ENCODE results near the gene TPD52L2. TPM values are rescaled to one million over a fixed set of nuclear protein-coding genes. Genes with fewer than 3 reads are reported as not detected.
A peak's percentile ranks its signal among the peaks of the same experiment; 100 is the strongest.

The TPD52L2 gene
- total and polyA plus RNA-seq, 5 donors from 2014 or later: 33.7 to 72.1 (median 69.8) TPM

DNA sequence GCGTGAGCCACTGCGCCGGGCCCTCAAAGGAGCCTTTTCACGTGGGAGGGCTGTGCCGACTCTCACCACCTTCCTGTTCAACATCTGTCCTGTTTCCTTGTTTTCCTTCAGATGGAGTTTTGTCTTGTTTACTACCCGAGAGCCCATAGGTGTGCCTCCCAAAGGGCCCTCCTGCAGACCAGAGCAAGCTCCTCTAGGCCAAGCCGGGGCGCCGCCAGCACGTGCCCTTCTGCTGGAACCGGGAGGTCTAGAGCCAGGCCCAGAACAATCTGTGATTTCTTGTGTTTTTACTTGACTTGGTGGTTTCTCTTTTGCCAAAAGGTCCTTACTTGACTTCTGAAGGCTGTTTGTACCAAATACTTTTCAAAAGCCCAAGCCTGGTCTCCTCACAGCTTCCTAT, 21.9 kb downstream of the TPD52L2 start:
- H3K9me3 ChIP-seq (ENCODE audit: control insufficient read depth in 2 of 2, low read length in 2 of 2): no peaks in the 10 kb centered on the region
- H3K36me3 ChIP-seq (ENCODE audit: control insufficient read depth, insufficient read depth, low read length): peaks cover 60% of the 10 kb centered on the region
- DNase-seq (no peak), ATAC-seq (ENCODE audit: low read depth in 2 of 2) (no peak)
- H3K4me1 ChIP-seq (ENCODE audit: control insufficient read depth, insufficient read depth, low read length, poor library complexity, severe bottlenecking): no peaks in the 10 kb centered on the region
- H3K4me3 ChIP-seq (ENCODE audit: low read depth, low read length): no peak overlapping the region
- H3K27ac ChIP-seq (ENCODE audit: insufficient read depth, low read length, poor library complexity, severe bottlenecking): no peak overlapping the region
- H3K36me3 Mint-ChIP-seq: peaks cover 19% of the 10 kb centered on the region
- no peaks in the 10 kb centered on the region for H3K9me3 Mint-ChIP-seq
- no peaks in the 10 kb centered on the region for H3K27me3 ChIP-seq (ENCODE audit: control insufficient read depth, insufficient read depth, low read length)
- no peak overlapping the region for H3K4me3 Mint-ChIP-seq
- no peak overlapping the region for H3K27ac Mint-ChIP-seq
- H3K27me3 Mint-ChIP-seq: no peaks in the 10 kb centered on the region
- peaks cover 0 to 2% (median 0%) of the 10 kb centered on the region in 4 donors for H3K4me1 Mint-ChIP-seq

- no peak overlapping the region for H3K27ac Mint-ChIP-seq
Observed at GRCh38 chr20:63889241-63890200, 24.5 kb downstream of the TPD52L2 start.

DNA sequence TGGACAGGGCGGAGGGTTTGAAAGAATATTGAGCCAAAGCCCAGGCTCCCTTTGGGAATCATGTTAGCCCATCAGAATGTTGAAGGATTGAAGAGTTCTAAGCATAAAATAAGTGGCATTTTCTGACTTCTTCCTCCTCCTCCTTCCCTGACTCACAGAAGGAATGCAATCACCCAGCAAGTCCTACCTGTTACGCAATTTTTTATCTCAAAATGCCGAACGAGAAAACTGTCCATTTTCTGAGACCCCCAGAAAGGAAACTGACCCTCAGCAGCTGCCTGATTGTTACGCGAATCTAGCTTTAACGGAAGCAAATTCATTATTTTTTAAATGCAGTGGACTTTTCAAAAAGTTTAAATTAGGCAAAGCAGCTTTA, 25.1 kb downstream of the TPD52L2 start:
- H3K27me3 Mint-ChIP-seq: no peaks in the 10 kb centered on the region
- H3K27ac Mint-ChIP-seq: no peak overlapping the region
- Histone ChIP-seq H3K9me3 (ENCODE audit: control insufficient read depth in 2 of 2, low read length in 2 of 2) (no peaks in the 10 kb centered on the region), H3K36me3 (ENCODE audit: control insufficient read depth, insufficient read depth, low read length) (peaks cover 38% of the 10 kb centered on the region), H3K27ac (ENCODE audit: insufficient read depth, low read length, poor library complexity, severe bottlenecking) (no peak overlapping the region), H3K27me3 (ENCODE audit: control insufficient read depth, insufficient read depth, low read length) (no peaks in the 10 kb centered on the region), H3K4me3 (ENCODE audit: low read depth, low read length) (no peak overlapping the region), H3K4me1 (ENCODE audit: control insufficient read depth, insufficient read depth, low read length, poor library complexity, severe bottlenecking) (no peaks in the 10 kb centered on the region)
- peaks cover 9% of the 10 kb centered on the region for H3K36me3 Mint-ChIP-seq
- H3K9me3 Mint-ChIP-seq: no peaks in the 10 kb centered on the region
- no peak for ATAC-seq (ENCODE audit: low read depth in 2 of 2)
- no peak for DNase-seq
- H3K4me3 Mint-ChIP-seq: no peak overlapping the region
- H3K4me1 Mint-ChIP-seq: peaks cover 0 to 5% (median 4%) of the 10 kb centered on the region in 4 donors

More at GRCh38 chr20:63889241-63890200, 24.5 kb downstream of the TPD52L2 start:
- peaks cover 43% of the 10 kb centered on the region for H3K36me3 ChIP-seq (ENCODE audit: control insufficient read depth, insufficient read depth, low read length)
- H3K4me1 ChIP-seq (ENCODE audit: control insufficient read depth, insufficient read depth, low read length, poor library complexity, severe bottlenecking): no peaks in the 10 kb centered on the region
- no peak for DNase-seq
- peaks cover 0 to 5% (median 4%) of the 10 kb centered on the region in 4 donors for H3K4me1 Mint-ChIP-seq
- no peak overlapping the region for H3K4me3 Mint-ChIP-seq
- H3K9me3 Mint-ChIP-seq: no peaks in the 10 kb centered on the region
- H3K27ac ChIP-seq (ENCODE audit: insufficient read depth, low read length, poor library complexity, severe bottlenecking): no peak overlapping the region
- H3K36me3 Mint-ChIP-seq: peaks cover 11% of the 10 kb centered on the region
- no peak overlapping the region for H3K4me3 ChIP-seq (ENCODE audit: low read depth, low read length)
- H3K27me3 ChIP-seq (ENCODE audit: control insufficient read depth, insufficient read depth, low read length): no peaks in the 10 kb centered on the region
- no peaks in the 10 kb centered on the region for H3K27me3 Mint-ChIP-seq
- H3K9me3 ChIP-seq (ENCODE audit: control insufficient read depth in 2 of 2, low read length in 2 of 2): no peaks in the 10 kb centered on the region
- no peak for ATAC-seq (ENCODE audit: low read depth in 2 of 2)

GRCh38 chr20:63890616-63891015, 25.5 kb downstream of the TPD52L2 start:
- no peaks in the 10 kb centered on the region for H3K27me3 ChIP-seq (ENCODE audit: control insufficient read depth, insufficient read depth, low read length)
- H3K4me3 ChIP-seq (ENCODE audit: low read depth, low read length): no peak overlapping the region
- H3K4me3 Mint-ChIP-seq: no peak overlapping the region
- no peaks in the 10 kb centered on the region for H3K9me3 Mint-ChIP-seq
- no peak overlapping the region for H3K27ac ChIP-seq (ENCODE audit: insufficient read depth, low read length, poor library complexity, severe bottlenecking)
- peaks cover 35% of the 10 kb centered on the region for H3K36me3 ChIP-seq (ENCODE audit: control insufficient read depth, insufficient read depth, low read length)
- ATAC-seq (ENCODE audit: low read depth in 2 of 2) (no peak), DNase-seq (no peak)
- peaks cover under 1 to 6% (median 4%) of the 10 kb centered on the region in 4 donors for H3K4me1 Mint-ChIP-seq
- peaks cover 9% of the 10 kb centered on the region for H3K36me3 Mint-ChIP-seq
- no peaks in the 10 kb centered on the region for H3K27me3 Mint-ChIP-seq
- H3K4me1 ChIP-seq (ENCODE audit: control insufficient read depth, insufficient read depth, low read length, poor library complexity, severe bottlenecking): peaks cover 1% of the 10 kb centered on the region
- no peaks in the 10 kb centered on the region for H3K9me3 ChIP-seq (ENCODE audit: control insufficient read depth in 2 of 2, low read length in 2 of 2)
- H3K27ac Mint-ChIP-seq: no peak overlapping the region

GRCh38 chr20:63891061-63892002, 26.3 kb downstream of the TPD52L2 start:
- Mint-ChIP-seq H3K9me3 (no peaks in the 10 kb centered on the region), H3K27me3 (no peaks in the 10 kb centered on the region), H3K4me3 (peak overlapping the region in 2 of 4 donors; percentile 42 to 62), H3K4me1 (peaks cover 5 to 13% (median 10%) of the 10 kb centered on the region in 4 donors), H3K36me3 (peaks cover 9% of the 10 kb centered on the region), H3K27ac (peak overlapping the region in 1 of 3 donors; percentile 37)
- peaks cover 35% of the 10 kb centered on the region for H3K36me3 ChIP-seq (ENCODE audit: control insufficient read depth, insufficient read depth, low read length)
- peaks cover 8% of the 10 kb centered on the region for H3K4me1 ChIP-seq (ENCODE audit: control insufficient read depth, insufficient read depth, low read length, poor library complexity, severe bottlenecking)
- H3K27me3 ChIP-seq (ENCODE audit: control insufficient read depth, insufficient read depth, low read length): no peaks in the 10 kb centered on the region
- no peak overlapping the region for H3K4me3 ChIP-seq (ENCODE audit: low read depth, low read length)
- no peaks in the 10 kb centered on the region for H3K9me3 ChIP-seq (ENCODE audit: control insufficient read depth in 2 of 2, low read length in 2 of 2)
- ATAC-seq (ENCODE audit: low read depth in 2 of 2) (no peak), DNase-seq (no peak)
- H3K27ac ChIP-seq (ENCODE audit: insufficient read depth, low read length, poor library complexity, severe bottlenecking): no peak overlapping the region

DNA sequence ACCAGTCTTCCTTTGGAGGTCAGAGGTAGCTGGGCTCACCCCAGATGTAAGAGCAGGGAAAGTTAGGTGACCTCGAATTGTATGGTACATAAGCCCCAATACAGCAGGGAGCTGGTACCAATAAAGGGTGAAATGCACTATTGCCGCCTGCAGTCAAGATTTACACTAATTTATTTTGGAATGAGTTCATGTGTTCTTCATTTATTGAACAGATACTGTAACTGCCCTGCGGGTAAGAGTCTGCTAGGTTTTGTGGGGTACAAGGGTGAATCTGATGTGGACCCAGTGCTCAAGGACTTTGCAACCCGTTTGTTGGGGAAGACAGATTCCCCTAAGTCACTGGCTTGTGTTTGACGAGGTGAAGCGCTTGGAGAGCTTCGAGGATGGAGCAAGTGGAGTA, 27.3 kb downstream of the TPD52L2 start:
- H3K4me1 ChIP-seq (ENCODE audit: control insufficient read depth, insufficient read depth, low read length, poor library complexity, severe bottlenecking): peaks cover 18% of the 10 kb centered on the region
- peaks cover 10 to 23% (median 17%) of the 10 kb centered on the region in 4 donors for H3K4me1 Mint-ChIP-seq
- no peaks in the 10 kb centered on the region for H3K27me3 Mint-ChIP-seq
- peaks cover 30% of the 10 kb centered on the region for H3K36me3 ChIP-seq (ENCODE audit: control insufficient read depth, insufficient read depth, low read length)
- no peak for ATAC-seq (ENCODE audit: low read depth in 2 of 2)
- no peaks in the 10 kb centered on the region for H3K9me3 ChIP-seq (ENCODE audit: control insufficient read depth in 2 of 2, low read length in 2 of 2)
- H3K36me3 Mint-ChIP-seq: peaks cover 5% of the 10 kb centered on the region
- no peak overlapping the region for H3K27ac Mint-ChIP-seq
- H3K4me3 ChIP-seq (ENCODE audit: low read depth, low read length): no peak overlapping the region
- no peak overlapping the region for H3K27ac ChIP-seq (ENCODE audit: insufficient read depth, low read length, poor library complexity, severe bottlenecking)
- H3K9me3 Mint-ChIP-seq: no peaks in the 10 kb centered on the region
- DNase-seq: no peak
- no peak overlapping the region for H3K4me3 Mint-ChIP-seq
- H3K27me3 ChIP-seq (ENCODE audit: control insufficient read depth, insufficient read depth, low read length): no peaks in the 10 kb centered on the region

GRCh38 chr20:63893999-63894357, 28.9 kb downstream of the TPD52L2 start:
- DNase-seq (no peak), ATAC-seq (ENCODE audit: low read depth in 2 of 2) (no peak)
- Mint-ChIP-seq H3K27ac (peak overlapping the region; percentile 84 to 93 (median 87)), H3K27me3 (no peaks in the 10 kb centered on the region), H3K36me3 (peaks cover 3% of the 10 kb centered on the region), H3K9me3 (no peaks in the 10 kb centered on the region), H3K4me1 (peaks cover 11 to 39% (median 29%) of the 10 kb centered on the region in 4 donors), H3K4me3 (peak overlapping the region; percentile 86 to 98 (median 91))
- Histone ChIP-seq H3K4me3 (ENCODE audit: low read depth, low read length) (no peak overlapping the region), H3K36me3 (ENCODE audit: control insufficient read depth, insufficient read depth, low read length) (peaks cover 29% of the 10 kb centered on the region), H3K9me3 (ENCODE audit: control insufficient read depth in 2 of 2, low read length in 2 of 2) (no peaks in the 10 kb centered on the region), H3K27me3 (ENCODE audit: control insufficient read depth, insufficient read depth, low read length) (no peaks in the 10 kb centered on the region), H3K27ac (ENCODE audit: insufficient read depth, low read length, poor library complexity, severe bottlenecking) (no peak overlapping the region), H3K4me1 (ENCODE audit: control insufficient read depth, insufficient read depth, low read length, poor library complexity, severe bottlenecking) (peaks cover 34% of the 10 kb centered on the region)
